ENCODE results near the gene NIPSNAP3A.

GRCh38 chr9:104798209-104798995 is 50.9 kb downstream of the NIPSNAP3A start:
- TF ChIP-seq, protein P1, sequence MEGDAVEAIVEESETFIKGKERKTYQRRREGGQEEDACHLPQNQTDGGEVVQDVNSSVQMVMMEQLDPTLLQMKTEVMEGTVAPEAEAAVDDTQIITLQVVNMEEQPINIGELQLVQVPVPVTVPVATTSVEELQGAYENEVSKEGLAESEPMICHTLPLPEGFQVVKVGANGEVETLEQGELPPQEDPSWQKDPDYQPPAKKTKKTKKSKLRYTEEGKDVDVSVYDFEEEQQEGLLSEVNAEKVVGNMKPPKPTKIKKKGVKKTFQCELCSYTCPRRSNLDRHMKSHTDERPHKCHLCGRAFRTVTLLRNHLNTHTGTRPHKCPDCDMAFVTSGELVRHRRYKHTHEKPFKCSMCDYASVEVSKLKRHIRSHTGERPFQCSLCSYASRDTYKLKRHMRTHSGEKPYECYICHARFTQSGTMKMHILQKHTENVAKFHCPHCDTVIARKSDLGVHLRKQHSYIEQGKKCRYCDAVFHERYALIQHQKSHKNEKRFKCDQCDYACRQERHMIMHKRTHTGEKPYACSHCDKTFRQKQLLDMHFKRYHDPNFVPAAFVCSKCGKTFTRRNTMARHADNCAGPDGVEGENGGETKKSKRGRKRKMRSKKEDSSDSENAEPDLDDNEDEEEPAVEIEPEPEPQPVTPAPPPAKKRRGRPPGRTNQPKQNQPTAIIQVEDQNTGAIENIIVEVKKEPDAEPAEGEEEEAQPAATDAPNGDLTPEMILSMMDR (IDR thresholded peaks at IDR 0.05; ENCODE audit: extremely low read depth in 1 of 2, insufficient read depth in 1 of 2, low read depth in 1 of 2, low read length in 2 of 2): no peak
- TF ChIP-seq MYC (IDR thresholded peaks at IDR 0.05; ENCODE audit: low read depth, low read length): no peak
- TF ChIP-seq EZH2 (IDR thresholded peaks at IDR 0.05; ENCODE audit: borderline replicate concordance, low read depth, low read length, severe bottlenecking): no peak
- no peak for TF ChIP-seq POLR2A (IDR thresholded peaks at IDR 0.05; ENCODE audit: low read depth, low read length)
- TF ChIP-seq, protein P2, sequence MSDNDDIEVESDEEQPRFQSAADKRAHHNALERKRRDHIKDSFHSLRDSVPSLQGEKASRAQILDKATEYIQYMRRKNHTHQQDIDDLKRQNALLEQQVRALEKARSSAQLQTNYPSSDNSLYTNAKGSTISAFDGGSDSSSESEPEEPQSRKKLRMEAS (IDR thresholded peaks at IDR 0.05; ENCODE audit: insufficient read depth, insufficient read length): no peak
